HG02798 (cell line): Measurements from ENCODE around the gene COL4A1.

Experiments used
- ATAC-seq: cut with Tn5 transposase; IDR thresholded peaks from one replicate; pipeline ENCODE4 v1.9.1; 2021; ENCODE audit warnings: mild to moderate bottlenecking; ENCODE audit not compliant: unreplicated experiment, poor library complexity

COL4A1 gene

GRCh38 chr13:110311443-110312338 is 4.7 kb upstream of the COL4A1 start:
- no peak for ATAC-seq

- no peak for ATAC-seq
Observed at GRCh38 chr13:110310541-110311442, 3.8 kb upstream of the COL4A1 start.

GRCh38 chr13:110309661-110310524 is 2.9 kb upstream of the COL4A1 start:
- no peak for ATAC-seq

GRCh38 chr13:110308656-110309359 is 1.9 kb upstream of the COL4A1 start:
- ATAC-seq: no peak

GRCh38 chr13:110307767-110308655 is 1.1 kb upstream of the COL4A1 start:
- no peak for ATAC-seq

- no peak for ATAC-seq
Observed at GRCh38 chr13:110306340-110306959, 507 bp downstream of the COL4A1 start.

- ATAC-seq: no peak
Observed at GRCh38 chr13:110305949-110306339, 1.0 kb downstream of the COL4A1 start.

GRCh38 chr13:110305544-110305943 is 1.4 kb downstream of the COL4A1 start:
- ATAC-seq: no peak

GRCh38 chr13:110305001-110305400 is 2.0 kb downstream of the COL4A1 start:
- ATAC-seq: no peak

- no peak for ATAC-seq
Observed at GRCh38 chr13:110304256-110304655, 2.7 kb downstream of the COL4A1 start.

- ATAC-seq: no peak
Observed at GRCh38 chr13:110303644-110304043, 3.3 kb downstream of the COL4A1 start.

- no peak for ATAC-seq
Observed at GRCh38 chr13:110302997-110303396, 4.0 kb downstream of the COL4A1 start.

GRCh38 chr13:110301606-110302553 is 5.1 kb downstream of the COL4A1 start:
- ATAC-seq: no peak

- ATAC-seq: no peak
Observed at GRCh38 chr13:110301083-110301482, 5.9 kb downstream of the COL4A1 start.

GRCh38 chr13:110300090-110300815 is 6.7 kb downstream of the COL4A1 start:
- no peak for ATAC-seq

- ATAC-seq: no peak
Observed at GRCh38 chr13:110299283-110299840, 7.6 kb downstream of the COL4A1 start.
